ENCODE results near the gene BAZ2A.

- TF ChIP-seq CTCF (conservative IDR thresholded peaks at IDR 0.05) (no peak), EZH2 (IDR thresholded peaks at IDR 0.05; ENCODE audit: low read depth) (no peak)
These were observed 45.0 kb downstream of the BAZ2A start for GRCh38 chr12:56585098-56585497.
